ENCODE measurements around the gene CACNA1B.
"Not testable (repeated sequence)": the region's sequence is repeated elsewhere in the genome, so short reads cannot be mapped to it uniquely, and the experiment has no call there.

Gene CACNA1B

DNA sequence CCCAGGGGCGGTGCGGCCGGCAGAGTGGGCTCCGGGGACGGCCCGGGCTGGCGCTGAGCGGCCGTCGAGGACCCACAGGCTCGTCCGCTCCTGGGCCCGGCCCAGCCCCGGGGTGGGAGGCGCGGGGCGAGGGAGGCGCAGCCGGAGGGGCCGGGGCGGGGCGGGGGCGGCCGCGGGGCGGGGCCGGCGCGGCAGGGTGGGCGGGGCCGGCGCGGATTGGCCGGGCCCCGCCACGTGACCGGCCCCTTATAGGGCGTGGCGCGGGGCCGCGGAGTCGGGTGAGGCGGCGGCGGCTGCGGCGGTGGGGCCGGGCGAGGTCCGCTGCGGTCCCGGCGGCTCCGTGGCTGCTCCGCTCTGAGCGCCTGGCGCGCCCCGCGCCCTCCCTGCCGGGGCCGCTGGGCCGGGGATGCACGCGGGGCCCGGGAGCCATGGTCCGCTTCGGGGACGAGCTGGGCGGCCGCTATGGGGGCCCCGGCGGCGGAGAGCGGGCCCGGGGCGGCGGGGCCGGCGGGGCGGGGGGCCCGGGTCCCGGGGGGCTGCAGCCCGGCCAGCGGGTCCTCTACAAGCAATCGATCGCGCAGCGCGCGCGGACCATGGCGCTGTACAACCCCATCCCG, at the start of gene CACNA1B:
TSS of gene CACNA1B (plus strand) at position 277 of the 617 bp plus-strand sequence. CDS start at position 429, 152 bp downstream.
- DNase-seq (ENCODE audit: low spot score), result not testable (repeated sequence)

DNA sequence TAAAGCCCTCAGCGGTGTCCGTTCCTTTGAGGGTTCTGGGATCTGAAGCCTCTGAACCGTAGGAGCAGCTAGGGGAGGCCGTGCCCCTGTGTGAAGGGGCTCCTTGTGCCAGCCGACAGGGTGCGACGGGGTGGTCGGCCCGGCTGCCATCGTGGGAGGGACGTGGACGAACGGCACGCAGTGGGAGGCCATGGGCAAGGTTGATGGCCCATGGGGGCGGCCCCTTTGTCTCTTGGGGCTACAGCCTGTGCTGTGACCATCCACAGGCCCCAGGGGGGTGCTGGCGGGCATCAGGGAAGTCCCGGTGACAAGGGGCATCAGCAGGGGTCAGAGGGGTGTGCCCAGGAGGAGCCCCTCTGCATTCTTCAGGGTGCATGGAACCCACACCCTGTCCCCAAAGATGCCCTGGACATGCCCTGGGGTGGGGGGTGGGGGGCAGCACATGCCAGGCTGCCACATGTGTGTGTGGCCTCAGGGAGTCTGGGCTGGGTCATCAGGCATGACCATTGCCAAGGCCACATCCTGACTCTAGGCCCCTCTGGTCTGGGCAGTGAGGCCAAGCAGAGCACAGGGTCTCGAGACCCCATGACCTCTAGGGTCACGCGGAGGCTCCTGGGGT, 49.6 kb upstream of the CACNA1B start:
- no peak for DNase-seq (ENCODE audit: low spot score)

GRCh38 chr9:137828527-137829259, 48.9 kb upstream of the CACNA1B start:
- no peak for DNase-seq (ENCODE audit: low spot score)

GRCh38 chr9:137829260-137829996, 48.2 kb upstream of the CACNA1B start:
- no peak for DNase-seq (ENCODE audit: low spot score)

GRCh38 chr9:137832191-137832700, 45.3 kb upstream of the CACNA1B start:
- no peak for DNase-seq (ENCODE audit: low spot score)

- no peak for DNase-seq (ENCODE audit: low spot score)
Observed at GRCh38 chr9:137832830-137833590, 44.6 kb upstream of the CACNA1B start.

GRCh38 chr9:137833721-137834613, 43.6 kb upstream of the CACNA1B start:
- no peak for DNase-seq (ENCODE audit: low spot score)

GRCh38 chr9:137834846-137835546, 42.6 kb upstream of the CACNA1B start:
- DNase-seq (ENCODE audit: low spot score), result no peak

DNA sequence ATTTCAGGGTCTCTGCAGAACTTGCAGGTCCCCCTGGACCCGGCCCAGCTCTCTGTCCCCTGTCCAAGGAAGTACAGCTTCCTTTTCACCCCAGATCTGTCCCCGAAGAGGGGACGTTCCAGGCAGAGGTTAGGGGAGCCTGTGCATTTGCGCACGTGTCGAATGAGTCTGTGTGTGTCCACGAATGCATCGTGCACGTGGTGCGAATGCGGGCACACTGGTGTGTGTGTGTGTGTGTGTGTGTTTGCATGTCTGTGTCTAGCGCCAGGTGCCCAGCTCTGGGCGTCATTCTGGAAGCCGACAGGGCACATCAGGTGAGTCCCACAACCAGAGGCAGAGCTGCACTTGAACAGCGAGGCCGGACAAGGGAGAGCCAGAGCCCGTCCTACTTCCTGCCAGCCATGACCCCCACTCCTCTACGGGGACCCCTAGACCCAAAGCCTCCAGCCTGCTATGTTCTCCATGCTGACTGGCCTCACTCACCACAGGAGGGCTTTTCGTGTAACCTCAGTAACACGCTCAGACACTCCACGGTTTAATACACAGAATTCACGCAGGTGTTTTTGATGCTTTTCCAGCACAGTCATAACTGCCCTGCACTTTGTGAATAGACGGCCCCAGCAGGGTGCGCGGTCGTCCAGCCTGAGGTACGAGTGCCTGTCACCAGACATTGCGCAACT, 41.3 kb upstream of the CACNA1B start:
- DNase-seq (ENCODE audit: low spot score), result no peak

- DNase-seq (ENCODE audit: low spot score), result no peak
Observed at GRCh38 chr9:137836831-137837241, 40.7 kb upstream of the CACNA1B start.

DNA sequence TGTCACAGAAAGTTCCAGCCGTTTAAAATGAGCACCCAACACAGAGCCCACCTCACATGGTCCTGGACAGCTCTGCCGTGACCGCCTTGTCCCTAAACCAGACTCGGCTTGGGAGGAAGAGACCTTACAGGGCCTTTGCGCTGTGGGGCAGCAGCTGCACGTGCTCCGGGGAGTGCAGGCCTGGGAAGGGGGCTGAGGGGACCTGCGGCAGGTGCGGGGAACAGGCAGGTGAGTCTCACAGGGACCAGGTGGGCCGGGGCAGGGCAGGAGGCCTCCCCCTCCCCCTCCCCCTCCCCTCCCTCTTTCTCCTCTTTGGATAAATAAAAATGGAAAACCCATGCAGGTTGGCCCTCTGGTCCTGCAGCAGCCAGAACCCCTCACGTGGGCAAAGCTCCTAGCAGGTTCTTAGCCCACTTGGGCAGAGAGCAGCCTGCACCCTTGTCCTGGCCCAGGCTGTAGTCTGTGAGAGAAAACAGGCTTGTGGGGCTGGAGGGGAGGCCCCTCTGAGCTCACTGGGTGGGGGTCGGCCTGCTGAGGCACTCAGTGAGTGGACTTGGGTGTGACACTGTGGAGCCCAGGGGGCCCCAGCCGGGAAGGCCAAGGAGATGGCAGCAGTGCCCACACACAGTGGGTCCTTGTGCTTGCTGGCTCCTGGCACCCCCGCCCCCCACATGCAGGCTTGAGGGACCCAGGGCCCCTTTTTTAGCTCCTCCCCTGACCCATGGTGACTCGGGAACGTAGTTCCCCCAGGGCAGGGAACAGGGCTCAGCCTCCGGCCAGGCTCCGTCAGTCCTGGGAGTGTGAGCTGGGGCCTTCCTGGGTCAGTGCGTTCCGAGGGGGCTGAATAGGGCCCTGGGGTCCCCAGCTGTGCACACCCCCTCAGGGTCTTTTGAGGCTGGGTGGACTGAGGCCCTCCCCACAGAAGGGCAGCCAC, 40.0 kb upstream of the CACNA1B start:
- no peak for DNase-seq (ENCODE audit: low spot score)

GRCh38 chr9:137838576-137838975, 39.0 kb upstream of the CACNA1B start:
- no peak for DNase-seq (ENCODE audit: low spot score)

GRCh38 chr9:137843355-137843754, 34.2 kb upstream of the CACNA1B start:
- no peak for DNase-seq (ENCODE audit: low spot score)

DNA sequence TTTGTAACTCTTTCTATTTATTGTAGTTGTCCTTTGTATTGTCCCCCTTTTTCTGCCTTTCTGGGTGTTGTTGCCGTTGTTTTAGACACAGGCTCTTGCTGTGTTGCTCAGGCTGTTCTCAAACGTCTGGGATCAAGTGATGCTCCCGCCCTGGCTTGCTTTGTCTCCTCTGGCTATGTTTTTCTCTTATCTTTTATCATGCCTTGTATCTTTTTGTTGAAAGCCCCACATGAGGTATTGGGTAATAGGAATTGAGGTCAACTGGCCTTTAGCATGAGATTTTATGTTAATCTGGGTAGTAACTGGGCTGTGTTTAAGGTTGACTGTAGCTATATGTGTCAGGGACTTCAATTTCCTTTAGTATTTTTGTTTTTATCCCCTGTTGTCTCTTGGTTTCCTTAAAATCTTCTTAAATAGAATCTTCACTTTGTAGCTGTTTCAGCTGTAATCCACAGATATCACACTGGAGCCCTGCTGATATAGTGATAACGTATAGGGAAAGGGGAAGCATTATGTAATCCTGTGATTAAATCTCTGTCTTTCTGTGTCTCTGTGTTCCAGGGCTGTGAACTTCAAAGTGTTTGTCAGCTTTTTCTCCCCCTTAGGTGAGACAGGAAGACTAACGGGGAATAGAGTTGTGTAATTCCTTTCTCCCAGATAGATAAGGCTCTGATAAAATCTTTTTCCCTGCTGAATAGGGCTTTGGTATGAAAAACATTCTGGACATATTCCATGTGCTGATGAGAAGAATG, 25.9 kb upstream of the CACNA1B start:
- DNase-seq (ENCODE audit: low spot score), result no peak

DNA sequence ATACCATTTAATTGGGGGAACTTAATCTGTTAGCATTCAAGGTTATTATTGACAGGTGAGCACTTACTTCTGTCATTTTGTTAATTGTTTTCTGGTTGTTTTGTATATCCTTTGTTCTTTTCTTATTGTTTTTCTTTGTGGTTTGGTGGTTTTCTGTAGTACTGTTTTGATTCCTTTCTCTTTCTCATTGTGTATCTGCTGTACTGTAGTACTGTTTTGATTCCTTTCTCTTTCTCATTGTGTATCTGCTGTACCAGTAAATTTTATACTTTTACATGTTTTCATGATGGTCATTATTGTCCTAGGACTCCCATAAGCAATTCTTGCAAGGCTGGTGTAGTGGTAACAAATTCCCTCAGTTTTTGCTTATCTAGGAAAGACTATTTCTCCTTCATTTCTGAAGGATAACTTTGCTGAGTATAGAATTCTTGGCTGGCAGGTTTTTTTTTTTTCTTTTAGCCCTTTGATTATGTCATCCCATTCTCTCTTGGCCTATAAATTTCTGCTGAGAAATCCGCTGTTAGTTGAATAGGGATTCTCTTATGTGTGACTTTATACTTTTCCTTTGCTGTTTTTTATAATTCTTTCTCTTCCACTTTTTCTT, 24.1 kb upstream of the CACNA1B start:
- DNase-seq (ENCODE audit: low spot score), result no peak

- DNase-seq (ENCODE audit: low spot score), result no peak
Observed at GRCh38 chr9:137860361-137860760, 17.2 kb upstream of the CACNA1B start.

- DNase-seq (ENCODE audit: low spot score), result no peak
Observed at GRCh38 chr9:137865581-137866145, 11.9 kb upstream of the CACNA1B start.

Measured in SW480 (cell line).